Mucosa of gallbladder (tissue), 1 donor: Measurements from ENCODE around the gene ECI2. TPM values are rescaled to one million over a fixed set of nuclear protein-coding genes. Genes with fewer than 3 reads are reported as not detected.
"Not testable (repeated sequence)": the region's sequence is repeated elsewhere in the genome, so short reads cannot be mapped to it uniquely, and the experiment has no call there.

Source experiments
- DNase-seq: peaks from one replicate; pipeline ENCODE4 v3.0.0-alpha.2; 2020; ENCODE audit warnings: low spot score
- total RNA-seq: library from RNA; stranded (reverse); gene quantifications from one replicate; pipeline ENCODE4 v1.2.1, GENCODE V29; 2021
- donor health status: DM: no; HTN: no; CAD: no.

ECI2 gene
- total RNA-seq, 1 donor from 2014 or later = 74.8 TPM

DNA sequence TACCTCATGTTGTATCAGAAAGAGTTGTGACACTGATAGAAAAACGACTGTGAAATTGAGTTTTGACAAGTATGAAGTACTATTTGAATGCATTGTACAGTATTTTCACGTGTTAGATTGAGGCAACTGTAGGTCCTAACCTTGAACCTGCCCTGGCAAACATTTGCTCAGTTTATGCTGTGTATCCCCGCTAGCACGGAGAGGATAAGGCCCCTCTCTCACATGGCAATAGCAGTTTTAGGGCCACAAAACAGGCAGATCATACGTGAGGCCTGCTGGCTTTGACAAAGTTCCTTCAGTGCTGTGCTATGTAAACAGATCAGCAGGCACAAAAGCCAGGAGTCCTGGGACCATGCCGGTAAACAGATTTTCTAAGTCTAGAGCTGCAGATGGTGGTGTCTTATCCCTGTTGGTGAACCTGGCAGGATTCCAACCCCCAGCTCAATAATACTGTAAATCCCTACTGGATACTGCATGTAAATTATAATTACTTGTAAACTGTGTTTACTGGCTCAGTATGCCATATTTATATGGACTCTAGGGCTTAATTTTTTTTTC is 32.6 kb downstream of the ECI2 start:
- DNase-seq = no peak

DNA sequence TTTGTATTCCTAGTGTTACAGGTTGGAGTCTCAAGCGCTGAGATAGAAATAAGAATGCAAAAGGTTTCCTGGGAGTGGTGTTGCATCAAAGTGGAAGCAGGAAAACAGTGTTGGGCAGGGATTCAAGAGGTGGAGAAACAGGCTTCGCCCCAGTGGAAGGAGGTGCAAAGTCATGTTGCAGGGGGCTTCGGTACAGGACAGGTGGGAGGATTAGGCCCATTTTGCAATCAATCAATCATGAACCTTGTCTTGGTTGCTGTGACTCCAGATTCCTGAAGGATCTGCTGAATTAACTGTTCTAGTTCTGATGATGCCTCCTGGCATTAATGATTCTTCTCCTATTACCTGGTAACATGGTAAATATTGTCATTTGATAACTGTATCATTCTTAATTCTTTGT is 34.1 kb downstream of the ECI2 start:
- no peak for DNase-seq

DNA sequence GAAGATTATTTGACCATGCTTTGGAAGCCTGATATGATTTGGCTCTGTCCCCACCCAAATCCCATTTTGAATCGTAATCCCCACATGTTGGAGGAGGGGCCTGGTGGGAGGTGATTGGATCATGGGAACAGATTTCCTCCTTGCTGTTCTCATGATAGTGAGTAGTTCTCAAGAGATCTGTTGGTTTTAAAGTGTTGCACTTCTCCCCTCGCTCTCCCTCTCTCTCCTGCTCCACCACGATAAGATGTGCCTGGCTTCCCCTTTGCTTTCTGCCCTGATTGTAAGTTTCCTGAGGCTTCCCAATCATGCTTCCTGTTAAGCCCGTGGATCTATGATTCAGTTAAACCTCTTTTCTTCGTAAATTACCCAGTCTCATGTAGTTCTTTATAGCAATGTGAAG is 34.7 kb downstream of the ECI2 start:
- no peak for DNase-seq

DNA sequence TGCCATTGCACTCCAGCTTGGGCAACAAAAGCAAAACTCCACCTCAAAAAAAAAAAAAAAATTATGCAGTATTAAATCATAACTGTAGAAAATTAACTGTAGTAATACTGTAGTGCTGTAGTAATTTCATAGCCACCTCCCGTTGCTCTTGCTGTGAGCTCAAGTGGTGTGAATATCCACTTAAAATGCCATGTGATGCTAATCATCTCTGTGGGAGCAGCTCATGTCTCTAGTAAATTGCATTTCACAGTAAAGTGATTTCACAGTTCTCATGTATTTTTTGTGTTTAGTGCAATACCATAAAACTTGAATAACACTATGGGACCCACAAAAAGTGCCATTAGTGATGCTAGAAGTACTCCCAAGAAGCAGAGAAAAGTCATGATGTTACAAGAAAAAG is 42.1 kb downstream of the ECI2 start:
- DNase-seq = no peak

DNA sequence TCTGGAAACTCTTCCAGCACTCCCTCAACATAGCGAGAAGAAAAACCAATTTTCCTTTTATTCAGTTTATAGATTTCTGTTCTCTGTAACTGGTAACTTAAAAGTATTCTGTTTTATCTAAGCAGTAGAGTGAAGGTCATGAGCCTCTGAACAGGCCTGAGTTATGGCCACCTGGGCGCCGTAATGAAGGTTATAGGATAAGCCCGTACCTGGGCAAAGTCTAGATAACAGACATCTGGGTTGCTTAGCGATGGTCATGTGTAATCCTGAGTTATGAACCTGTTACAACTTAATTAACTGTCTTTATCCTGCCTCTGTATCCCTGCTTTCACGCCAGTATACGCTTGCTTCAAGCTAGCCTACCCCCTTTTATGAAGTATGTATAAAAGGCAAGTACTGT is 43.4 kb downstream of the ECI2 start:
- peak; percentile 43 for DNase-seq

DNA sequence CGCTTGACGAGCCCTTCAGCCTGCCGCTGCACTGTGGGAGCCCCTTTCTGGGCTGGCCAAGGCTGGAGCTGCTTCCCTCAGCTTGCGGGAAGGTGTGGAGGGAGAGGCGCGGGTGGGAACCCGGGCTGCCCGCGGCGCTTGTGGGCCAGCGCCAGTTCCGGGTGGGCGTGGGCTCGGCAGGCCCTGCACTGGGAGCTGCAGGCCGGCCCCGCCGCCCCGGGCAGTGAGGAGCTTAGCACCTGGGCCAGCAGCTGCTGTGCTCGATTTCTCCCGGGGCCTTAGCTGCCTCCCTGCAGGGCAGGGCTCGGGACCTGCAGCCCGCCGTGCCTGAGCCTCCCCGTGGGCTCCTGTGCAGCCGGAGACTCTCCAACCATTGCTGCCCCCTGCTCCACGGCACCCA is 45.3 kb downstream of the ECI2 start:
- DNase-seq = not testable (repeated sequence)

DNA sequence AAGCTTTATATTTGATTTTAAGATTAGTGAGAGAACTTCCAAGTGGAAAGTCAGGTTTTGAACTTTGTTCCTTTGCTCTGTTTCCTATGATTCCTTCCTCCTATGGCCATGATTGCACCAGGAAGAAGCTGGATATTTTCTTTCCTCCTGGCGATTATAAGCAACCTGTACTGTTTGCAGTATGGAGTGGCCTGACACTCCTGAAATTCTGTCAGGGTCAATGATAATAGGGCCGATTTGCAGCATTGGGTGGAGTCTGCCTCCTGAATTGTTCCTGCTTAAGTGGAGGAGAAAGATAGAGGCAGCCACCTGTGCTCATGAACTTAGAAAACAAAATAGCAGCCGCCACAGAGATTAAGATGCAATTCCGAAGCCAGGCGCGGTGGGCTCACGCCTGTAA is 46.7 kb downstream of the ECI2 start:
- DNase-seq = peak; percentile 21

DNA sequence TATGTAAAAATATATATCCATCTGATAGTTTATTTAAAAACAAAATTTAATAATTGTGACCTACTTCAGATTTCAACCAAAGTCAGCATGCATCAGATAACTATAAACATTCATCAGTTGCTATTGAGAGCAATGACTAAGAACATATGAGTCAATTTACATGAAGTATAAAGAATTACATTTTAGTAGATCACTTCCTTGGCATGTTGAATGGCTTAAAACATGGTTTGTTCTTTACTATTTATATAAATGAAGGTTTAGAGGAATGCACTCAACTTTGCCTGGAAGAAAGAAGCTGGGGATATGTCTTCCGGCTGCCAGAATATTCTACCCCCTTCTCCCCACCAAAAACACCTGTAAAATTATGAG is 50.1 kb downstream of the ECI2 start:
- no peak for DNase-seq

DNA sequence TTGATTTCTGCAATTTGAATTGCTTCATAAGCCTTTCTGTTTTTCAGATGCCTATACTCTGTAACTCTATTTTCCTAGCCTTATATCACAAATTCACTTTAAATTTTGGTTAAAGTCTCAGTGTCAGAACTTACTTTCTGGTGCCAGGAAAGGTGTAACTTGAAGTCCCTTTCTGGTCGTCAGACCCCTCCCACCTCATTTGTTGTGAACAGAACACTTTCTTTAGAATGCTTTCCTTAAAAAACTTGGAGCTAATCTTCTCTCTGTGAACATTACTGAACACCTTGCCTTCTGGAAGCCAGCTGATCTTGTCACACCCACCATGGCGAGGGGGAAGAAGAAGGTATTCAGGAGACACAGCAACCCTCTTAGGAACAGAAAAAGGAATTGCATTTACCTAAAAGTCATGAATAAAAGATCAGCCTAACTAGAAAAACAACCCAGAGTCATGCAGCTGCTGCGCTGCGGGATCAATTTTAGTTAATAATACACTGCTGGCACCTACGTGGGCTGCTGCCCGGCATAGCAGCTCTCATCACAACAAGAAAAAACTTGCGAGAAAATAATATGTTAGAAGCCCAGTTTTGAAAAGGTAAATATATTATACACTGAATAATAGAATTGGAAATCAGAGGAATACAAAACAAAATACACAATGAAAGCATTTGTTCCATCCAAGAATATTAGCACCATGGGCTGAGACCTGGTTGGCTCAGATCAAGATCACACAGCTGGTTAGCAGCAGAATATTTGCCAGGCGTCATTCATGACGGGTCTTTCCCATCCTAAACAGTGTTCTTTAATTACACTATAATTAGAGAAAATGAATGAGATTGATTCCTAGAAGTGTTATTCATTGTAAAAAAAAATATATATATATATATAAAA is 50.7 kb downstream of the ECI2 start:
- peak; percentile 40 for DNase-seq

DNA sequence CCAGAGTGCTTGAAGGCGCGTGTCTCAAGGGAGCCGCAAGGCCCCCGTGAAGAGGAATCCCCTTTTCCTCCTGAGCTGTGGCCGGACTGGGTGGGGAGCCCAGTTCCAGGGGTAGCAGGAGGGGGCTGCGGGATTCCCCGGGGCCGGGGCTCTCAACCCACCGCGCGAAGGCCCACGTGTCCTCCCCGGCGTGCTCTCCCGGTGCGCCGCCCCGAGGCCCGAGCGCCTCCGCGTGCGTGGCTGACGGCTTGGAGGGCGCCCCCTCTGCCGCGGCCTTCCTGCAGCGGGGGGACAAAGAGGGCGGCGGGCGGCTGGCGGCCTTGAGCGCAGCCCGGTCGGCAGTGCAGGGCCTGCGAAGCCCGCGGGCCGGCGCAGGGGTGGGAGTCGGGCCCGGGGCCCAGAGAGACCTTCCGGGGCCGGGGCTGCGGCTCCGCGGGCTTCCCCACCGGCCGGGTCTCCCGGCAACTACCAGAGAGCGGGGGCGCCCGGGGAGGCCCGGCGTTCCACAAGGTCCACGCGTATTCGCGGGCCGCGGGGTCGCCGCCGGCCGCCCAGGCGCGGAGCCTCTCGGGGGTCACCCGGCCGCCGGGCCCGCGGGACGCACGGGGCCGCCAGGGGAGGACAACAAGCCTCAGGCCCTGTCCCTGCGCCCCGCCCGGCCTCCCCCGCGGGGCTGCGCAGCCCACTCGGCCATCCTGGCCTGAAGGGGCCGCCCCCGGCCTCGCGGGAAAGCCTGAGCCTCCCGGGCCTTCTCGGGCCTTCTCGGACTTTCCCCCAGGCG is 56.5 kb downstream of the ECI2 start, which contains the start of gene FAM217A:
TSS of gene FAM217A (minus strand) at position 447 of the 781 bp plus-strand sequence. CDS start 1,723 bp downstream, outside the sequence.
- DNase-seq = no peak

DNA sequence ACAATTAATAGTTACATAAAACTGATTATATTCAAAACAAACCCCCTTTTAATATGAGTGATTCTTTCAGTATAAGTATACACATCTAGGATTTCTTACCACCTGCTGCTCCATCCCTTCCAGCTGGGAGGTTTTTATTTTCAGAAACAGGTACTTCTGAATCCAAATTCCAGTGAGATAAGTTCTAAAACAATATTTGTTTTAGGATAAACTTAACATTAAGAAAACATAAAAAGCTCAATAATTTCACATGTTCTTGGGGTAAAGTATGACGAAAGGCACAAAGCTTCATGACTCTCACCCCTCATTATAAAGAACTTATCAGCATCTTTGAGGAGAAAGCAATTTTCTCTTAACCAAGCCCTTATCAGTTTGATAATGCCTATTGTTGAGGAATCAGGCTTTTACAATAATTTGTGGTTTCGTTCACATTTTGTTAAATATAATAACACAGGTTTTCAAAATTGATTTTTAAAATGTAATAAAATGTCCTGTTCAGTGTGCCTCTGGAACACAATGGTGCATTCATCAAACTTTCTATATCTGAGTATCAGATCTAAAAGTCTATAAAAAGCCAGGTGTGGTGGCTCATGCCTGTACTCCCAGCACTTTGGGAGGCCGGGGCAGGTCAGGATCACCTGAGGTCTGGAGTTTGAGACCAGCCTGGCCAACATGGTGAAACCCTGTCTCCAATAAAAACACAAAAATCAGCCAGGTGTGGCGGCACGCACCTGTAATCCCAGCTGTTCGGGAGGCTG is 60.7 kb downstream of the ECI2 start:
- DNase-seq = no peak

DNA sequence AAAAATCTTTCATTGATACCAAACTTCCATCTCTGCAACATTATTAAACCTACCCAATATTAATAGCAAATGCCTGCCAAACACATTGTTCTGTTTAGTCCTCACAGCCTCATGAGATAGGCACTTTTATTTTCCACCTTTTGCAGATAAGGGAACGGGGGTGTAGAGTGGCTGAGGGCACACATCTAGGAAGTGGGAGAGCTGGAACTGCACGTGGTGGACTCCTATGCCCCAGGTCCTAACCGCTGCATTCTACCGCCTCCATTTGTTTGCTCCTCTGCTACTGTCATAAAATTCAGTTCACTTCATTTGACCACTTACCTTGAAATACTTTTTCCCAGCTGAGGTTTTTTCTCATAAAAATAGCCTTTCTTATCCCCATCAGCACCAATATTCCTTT is 64.0 kb downstream of the ECI2 start:
- no peak for DNase-seq

DNA sequence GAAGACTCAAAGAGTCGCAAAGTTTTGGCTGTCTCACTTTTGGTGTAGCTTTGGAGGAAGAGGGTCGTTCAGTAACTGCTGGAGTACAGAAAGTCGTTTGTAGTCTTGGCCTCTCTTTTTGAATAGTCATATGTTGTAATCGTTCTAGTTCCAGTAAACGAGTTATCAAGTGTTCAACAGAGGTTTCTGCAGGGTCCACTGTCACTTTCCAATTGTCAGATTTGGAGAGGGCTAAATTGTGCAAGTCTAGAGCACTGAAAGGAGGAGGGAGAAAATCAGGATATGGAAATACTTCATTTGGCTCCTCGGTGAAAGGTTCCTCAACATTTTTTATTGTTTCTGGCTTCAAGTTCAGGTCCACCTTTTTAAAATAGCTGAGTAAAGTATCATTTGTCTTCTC is 66.2 kb downstream of the ECI2 start:
- DNase-seq = no peak

DNA sequence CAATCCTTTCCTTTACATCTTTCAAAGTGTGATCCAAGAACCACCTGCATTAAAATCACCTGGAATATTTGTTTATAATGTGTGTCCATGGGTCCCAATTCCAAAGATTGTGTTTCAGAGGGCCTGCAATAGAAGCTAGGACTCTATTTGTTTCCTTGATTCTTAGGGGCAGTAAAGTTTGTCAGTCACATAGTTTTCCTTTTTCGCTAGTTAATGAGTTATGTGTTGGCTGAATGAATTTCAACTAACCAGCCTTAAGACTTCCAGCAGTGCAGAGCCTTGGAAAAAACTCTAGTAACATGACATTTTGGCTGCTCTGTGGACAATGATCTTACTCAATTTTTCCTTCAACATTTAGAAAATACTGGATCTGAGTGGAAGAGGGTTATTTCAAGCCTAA is 67.7 kb downstream of the ECI2 start:
- DNase-seq = no peak

DNA sequence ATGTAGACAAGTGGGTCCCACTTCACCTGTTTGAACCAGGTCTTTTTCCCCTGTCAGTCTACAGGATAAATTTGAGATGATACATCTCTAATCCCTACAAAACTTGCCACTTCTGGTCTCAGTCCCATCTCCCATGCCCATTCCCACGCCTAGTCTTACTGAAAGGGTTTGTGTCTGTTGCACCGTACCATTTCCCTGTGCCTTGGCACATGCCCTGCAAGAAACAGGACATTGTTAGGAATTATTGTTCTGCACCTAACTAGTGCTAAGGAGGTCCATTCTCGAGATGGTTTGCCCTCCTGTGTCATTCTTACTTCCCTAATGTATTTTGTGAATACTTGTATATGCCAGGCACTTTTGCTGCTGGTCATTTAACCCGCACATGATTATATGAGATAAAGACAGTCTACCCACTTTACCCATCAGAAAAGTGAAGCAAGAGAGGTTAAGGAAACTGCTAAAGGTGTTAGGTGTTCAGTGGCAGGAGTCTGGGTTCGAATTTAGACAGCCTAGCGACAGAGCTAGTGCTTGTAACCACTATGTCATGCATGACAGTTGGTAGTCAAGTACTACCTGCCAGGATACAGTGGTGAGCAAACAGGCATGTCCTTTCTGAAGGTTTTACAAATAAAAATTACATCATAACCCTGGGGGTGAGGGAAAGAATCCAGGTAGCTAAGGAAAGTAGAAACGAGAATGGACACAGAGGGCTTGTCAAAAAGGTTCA is 69.2 kb downstream of the ECI2 start:
- DNase-seq = no peak

Other genes starting within 250 kb of the ECI2 start
- gene FAM217A, start 56.4 kb downstream of the ECI2 start, total RNA-seq = 0.09 TPM